ENCODE results near the gene DHRS7B.

The DHRS7B gene

DNA sequence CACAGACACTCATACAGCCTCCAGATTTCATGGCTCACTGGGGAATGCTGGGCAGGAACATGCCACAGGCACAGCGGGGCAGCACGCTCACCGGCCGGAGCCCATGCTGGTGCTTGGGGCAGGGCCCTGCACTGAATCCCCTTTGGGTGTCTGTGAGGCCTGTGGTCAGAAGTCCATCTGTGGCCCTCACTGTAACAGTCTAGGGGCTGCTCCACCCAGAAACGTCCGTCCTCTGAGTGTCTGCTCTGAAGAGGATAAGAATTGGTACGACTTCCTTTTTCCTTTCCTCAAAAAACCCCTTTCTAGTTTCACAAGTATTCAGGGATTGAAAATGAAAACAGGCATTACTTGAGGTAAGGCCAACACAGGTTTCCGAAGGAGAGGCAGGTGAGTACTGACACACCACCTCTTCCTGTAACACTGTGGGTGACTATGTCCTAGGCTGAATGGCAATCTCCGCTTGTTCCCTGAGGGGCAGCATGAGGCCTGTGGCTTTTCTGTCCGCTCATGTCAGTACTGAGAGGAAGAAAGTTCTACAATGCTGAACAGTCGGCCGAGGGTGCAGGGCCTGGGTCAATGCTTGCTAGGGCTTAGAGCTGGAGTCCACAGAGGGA is 44.7 kb downstream of the DHRS7B start:
- no peaks in the 10 kb centered on the region for H3K9me3 Mint-ChIP-seq
- H3K27me3 Mint-ChIP-seq: no peaks in the 10 kb centered on the region
- peak overlapping the region; percentile 5 to 71 for H3K4me3 Mint-ChIP-seq
- H3K36me3 Mint-ChIP-seq: peaks cover 32 to 33% of the 10 kb centered on the region in 2 donors
- peaks cover 23 to 35% of the 10 kb centered on the region in 2 donors for H3K4me1 Mint-ChIP-seq
- peak; percentile 83 to 91 for ATAC-seq (replicated peaks)
- peak overlapping the region; percentile 90 for H3K27ac Mint-ChIP-seq
- DNase-seq: peak; percentile 39

DNA sequence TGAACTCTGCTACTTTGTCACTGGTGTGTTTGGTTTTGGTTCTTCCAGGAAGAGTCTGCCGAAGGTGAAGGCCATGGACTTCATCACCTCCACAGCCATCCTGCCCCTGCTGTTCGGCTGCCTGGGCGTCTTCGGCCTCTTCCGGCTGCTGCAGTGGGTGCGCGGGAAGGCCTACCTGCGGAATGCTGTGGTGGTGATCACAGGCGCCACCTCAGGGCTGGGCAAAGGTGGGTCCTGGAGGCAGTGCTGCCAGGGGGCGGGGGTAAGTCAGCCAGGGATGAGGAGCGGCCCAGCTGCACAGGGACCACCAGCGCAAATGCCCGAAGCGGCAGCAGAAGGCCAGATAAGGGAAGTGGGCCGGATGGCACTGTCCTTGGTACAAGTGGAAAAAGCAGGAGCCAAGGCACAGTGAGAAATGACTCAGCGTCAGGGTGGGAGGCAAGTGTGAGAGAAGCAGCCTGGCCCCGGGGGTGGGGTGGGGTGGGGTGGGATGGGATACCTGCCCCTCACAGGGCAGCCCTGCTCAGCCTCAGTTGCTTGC is 45.3 kb downstream of the DHRS7B start:
- Mint-ChIP-seq H3K27me3 (no peaks in the 10 kb centered on the region), H3K4me3 (peak overlapping the region in 1 of 2 donors; percentile 71), H3K36me3 (peaks cover 32 to 36% of the 10 kb centered on the region in 2 donors), H3K27ac (peak overlapping the region; percentile 90), H3K4me1 (peaks cover 23 to 31% of the 10 kb centered on the region in 2 donors), H3K9me3 (no peaks in the 10 kb centered on the region)
- no peak for DNase-seq
- ATAC-seq (replicated peaks): no peak

- ATAC-seq (replicated peaks) (no peak), DNase-seq (no peak)
- no peak overlapping the region for H3K4me3 Mint-ChIP-seq
- H3K4me1 Mint-ChIP-seq: peaks cover 23 to 25% of the 10 kb centered on the region in 2 donors
- H3K9me3 Mint-ChIP-seq: no peaks in the 10 kb centered on the region
- peaks cover 32 to 39% of the 10 kb centered on the region in 2 donors for H3K36me3 Mint-ChIP-seq
- H3K27ac Mint-ChIP-seq: no peak overlapping the region
- H3K27me3 Mint-ChIP-seq: no peaks in the 10 kb centered on the region
Observed at GRCh38 chr17:21172846-21173245, 46.1 kb downstream of the DHRS7B start.

- no peaks in the 10 kb centered on the region for H3K9me3 Mint-ChIP-seq
- ATAC-seq (replicated peaks) (no peak), DNase-seq (no peak)
- H3K27ac Mint-ChIP-seq: no peak overlapping the region
- H3K4me3 Mint-ChIP-seq: no peak overlapping the region
- peaks cover 28 to 45% of the 10 kb centered on the region in 2 donors for H3K36me3 Mint-ChIP-seq
- no peaks in the 10 kb centered on the region for H3K27me3 Mint-ChIP-seq
- peaks cover 23 to 25% of the 10 kb centered on the region in 2 donors for H3K4me1 Mint-ChIP-seq
Observed at GRCh38 chr17:21173543-21173942, 46.8 kb downstream of the DHRS7B start.

- no peak for ATAC-seq (replicated peaks)
- Mint-ChIP-seq H3K36me3 (peaks cover 31 to 50% of the 10 kb centered on the region in 2 donors), H3K4me1 (peaks cover 23 to 25% of the 10 kb centered on the region in 2 donors), H3K9me3 (no peaks in the 10 kb centered on the region), H3K27me3 (no peaks in the 10 kb centered on the region), H3K4me3 (no peak overlapping the region), H3K27ac (no peak overlapping the region)
- DNase-seq: no peak
Observed at GRCh38 chr17:21174186-21174585, 47.4 kb downstream of the DHRS7B start.

DNA sequence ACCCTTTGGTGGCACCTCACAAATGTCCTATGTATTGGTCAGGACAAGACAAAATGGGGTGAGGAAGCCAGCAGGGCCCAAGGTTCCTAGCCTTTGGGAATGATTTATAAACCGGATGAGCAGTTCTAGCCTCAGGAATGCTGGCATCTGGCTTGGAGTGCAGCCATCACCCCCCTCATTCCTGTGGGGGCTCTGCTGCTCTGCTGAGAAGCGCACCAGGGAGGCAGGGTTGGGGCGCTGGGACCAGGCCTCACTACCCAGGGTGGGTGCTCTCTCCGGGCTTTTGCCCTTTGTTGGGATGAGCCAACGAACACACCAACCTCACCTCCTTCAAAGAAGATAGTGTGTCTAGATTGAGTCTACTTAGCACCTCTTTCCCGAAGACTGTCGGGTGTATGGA is 47.9 kb downstream of the DHRS7B start:
- no peak overlapping the region for H3K4me3 Mint-ChIP-seq
- no peak for DNase-seq
- peaks cover 31 to 54% of the 10 kb centered on the region in 2 donors for H3K36me3 Mint-ChIP-seq

DNA sequence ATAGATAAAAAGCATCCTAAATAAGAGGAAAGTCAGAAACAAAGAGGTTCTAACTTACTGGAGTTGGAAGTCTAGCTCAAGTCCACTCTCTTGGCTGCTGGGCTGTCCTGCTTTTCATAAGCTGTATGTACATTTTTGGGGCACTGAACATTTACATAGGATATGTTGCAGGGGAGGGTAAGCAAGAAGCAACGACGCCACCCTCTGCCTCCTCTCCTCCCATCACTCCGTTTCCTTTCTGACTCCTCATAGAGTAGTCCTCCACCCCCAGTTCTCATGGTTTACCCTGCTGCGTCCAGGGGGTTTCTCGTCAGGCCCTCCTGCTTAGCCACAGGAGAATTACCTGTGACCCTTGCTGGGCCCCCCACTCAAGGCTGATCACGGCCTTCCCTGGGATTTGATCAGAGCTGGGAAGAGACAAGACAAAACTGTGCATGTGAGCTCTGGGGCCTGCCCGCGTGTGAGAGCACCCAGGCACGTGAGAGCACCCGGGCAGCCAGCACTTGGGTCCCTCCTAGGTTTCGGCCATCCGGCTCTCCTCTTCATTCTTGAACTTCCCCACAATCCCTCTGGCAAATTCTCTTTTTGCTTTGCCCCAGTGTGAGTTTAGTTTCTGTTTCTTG is 50.1 kb downstream of the DHRS7B start:
- H3K36me3 Mint-ChIP-seq: peaks cover 27 to 50% of the 10 kb centered on the region in 2 donors

More for the DNA sequence above, 47.9 kb downstream of the DHRS7B start:
- Mint-ChIP-seq H3K9me3 (no peaks in the 10 kb centered on the region), H3K27ac (no peak overlapping the region), H3K4me1 (peaks cover 23 to 25% of the 10 kb centered on the region in 2 donors), H3K27me3 (no peaks in the 10 kb centered on the region)
- ATAC-seq (replicated peaks): no peak

DNA sequence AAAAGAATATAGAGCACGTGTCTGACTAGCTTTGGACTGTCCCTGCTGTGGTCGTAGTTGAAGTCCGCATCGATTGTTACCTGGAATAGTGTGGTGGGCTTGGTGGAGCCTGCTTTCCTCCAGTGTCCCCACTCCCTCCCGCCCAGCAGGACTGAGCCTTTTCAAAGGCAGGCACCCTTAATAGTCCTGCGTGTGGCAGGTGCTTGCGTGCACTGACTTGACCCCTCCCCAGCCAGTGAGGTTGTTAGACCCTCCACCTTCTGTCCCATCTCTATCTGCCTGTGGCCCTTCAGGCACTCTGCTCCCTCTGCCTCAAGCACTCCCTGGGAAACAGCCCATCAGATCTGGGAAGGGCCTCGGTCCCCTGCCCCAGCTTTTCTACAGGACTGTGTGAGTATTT is 50.6 kb downstream of the DHRS7B start:
- no peaks in the 10 kb centered on the region for H3K9me3 Mint-ChIP-seq
- no peaks in the 10 kb centered on the region for H3K27me3 Mint-ChIP-seq
- H3K4me1 Mint-ChIP-seq: peaks cover 0 to 2% of the 10 kb centered on the region in 2 donors
- no peak overlapping the region for H3K4me3 Mint-ChIP-seq
- H3K27ac Mint-ChIP-seq: no peak overlapping the region
- DNase-seq (no peak), ATAC-seq (replicated peaks) (no peak)
- H3K36me3 Mint-ChIP-seq: peaks cover 25 to 47% of the 10 kb centered on the region in 2 donors

More for the DNA sequence above, 50.1 kb downstream of the DHRS7B start:
- H3K4me1 Mint-ChIP-seq: peaks cover 3 to 5% of the 10 kb centered on the region in 2 donors
- no peaks in the 10 kb centered on the region for H3K27me3 Mint-ChIP-seq
- ATAC-seq (replicated peaks) (no peak), DNase-seq (no peak)
- H3K9me3 Mint-ChIP-seq: no peaks in the 10 kb centered on the region
- H3K27ac Mint-ChIP-seq: peak overlapping the region; percentile 47
- no peak overlapping the region for H3K4me3 Mint-ChIP-seq

DNA sequence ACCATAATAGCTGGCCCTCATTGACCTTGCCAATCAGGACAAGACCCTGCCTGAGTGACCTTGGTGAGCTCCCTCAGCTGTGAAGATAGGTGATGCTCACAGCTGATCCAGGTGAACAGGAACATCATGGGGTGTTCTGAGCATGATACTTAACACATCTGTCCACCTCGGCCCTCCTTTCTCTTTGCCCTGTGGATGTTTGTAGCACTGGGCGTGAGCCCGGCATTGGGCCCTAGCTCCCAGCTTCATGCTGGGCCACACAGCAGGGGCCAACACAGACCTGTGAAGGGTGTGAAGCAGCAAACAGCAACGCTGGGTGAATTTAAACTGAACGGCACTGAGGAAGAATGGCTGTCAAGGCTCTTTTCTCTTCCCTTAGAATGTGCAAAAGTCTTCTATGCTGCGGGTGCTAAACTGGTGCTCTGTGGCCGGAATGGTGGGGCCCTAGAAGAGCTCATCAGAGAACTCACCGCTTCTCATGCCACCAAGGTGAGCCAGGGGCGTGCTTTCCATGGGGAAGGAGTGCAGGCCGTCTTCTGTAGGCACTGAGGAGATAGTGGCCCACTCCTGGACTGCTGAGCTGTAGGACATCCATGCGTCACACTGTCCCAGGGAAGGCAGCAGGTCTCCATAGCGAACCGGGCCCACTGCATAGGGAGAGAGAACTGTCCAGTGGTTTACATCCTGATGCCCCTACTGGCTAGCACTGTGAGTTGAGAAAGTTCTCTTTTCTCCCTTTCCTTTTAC is 51.3 kb downstream of the DHRS7B start:
- Mint-ChIP-seq H3K36me3 (peaks cover 25 to 46% of the 10 kb centered on the region in 2 donors), H3K4me1 (peaks cover 0 to 2% of the 10 kb centered on the region in 2 donors)

GRCh38 chr17:21183468-21183867 is 56.7 kb downstream of the DHRS7B start:
- no peaks in the 10 kb centered on the region for H3K4me1 Mint-ChIP-seq
- no peaks in the 10 kb centered on the region for H3K9me3 Mint-ChIP-seq

More for the DNA sequence above, 51.3 kb downstream of the DHRS7B start:
- Mint-ChIP-seq H3K4me3 (no peak overlapping the region), H3K27ac (no peak overlapping the region), H3K27me3 (no peaks in the 10 kb centered on the region), H3K9me3 (no peaks in the 10 kb centered on the region)
- ATAC-seq (replicated peaks) (no peak), DNase-seq (no peak)

GRCh38 chr17:21184570-21184969 is 57.8 kb downstream of the DHRS7B start:
- no peak for ATAC-seq (replicated peaks)
- no peak overlapping the region for H3K4me3 Mint-ChIP-seq
- no peak overlapping the region for H3K27ac Mint-ChIP-seq
- H3K36me3 Mint-ChIP-seq: peaks cover 29 to 53% of the 10 kb centered on the region in 2 donors
- DNase-seq: no peak
- no peaks in the 10 kb centered on the region for H3K4me1 Mint-ChIP-seq
- no peaks in the 10 kb centered on the region for H3K9me3 Mint-ChIP-seq
- no peaks in the 10 kb centered on the region for H3K27me3 Mint-ChIP-seq

More at GRCh38 chr17:21183468-21183867, 56.7 kb downstream of the DHRS7B start:
- DNase-seq (no peak), ATAC-seq (replicated peaks) (no peak)
- Mint-ChIP-seq H3K36me3 (peaks cover 27 to 52% of the 10 kb centered on the region in 2 donors), H3K4me3 (no peak overlapping the region), H3K27me3 (no peaks in the 10 kb centered on the region), H3K27ac (peak overlapping the region; percentile 20)

DNA sequence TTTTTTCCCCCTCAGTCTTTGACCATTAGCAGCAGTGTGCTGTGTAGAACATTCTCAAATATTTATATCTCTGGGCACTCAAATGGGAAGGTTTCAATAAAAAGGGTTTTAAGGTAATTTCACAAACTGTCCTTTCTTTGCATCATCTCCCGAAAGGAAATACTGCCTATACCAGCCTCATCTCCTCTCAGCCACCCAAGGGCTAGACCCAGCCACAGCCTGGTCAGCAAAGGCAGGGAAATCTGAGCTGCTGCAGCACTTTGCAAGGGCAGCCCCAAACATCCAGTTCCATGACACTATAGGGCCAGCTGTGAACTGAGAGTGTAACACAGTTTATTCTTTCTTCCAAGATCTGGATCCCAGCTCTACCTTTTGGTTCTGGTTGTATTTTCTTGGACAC is 58.3 kb downstream of the DHRS7B start:
- no peaks in the 10 kb centered on the region for H3K27me3 Mint-ChIP-seq

DNA sequence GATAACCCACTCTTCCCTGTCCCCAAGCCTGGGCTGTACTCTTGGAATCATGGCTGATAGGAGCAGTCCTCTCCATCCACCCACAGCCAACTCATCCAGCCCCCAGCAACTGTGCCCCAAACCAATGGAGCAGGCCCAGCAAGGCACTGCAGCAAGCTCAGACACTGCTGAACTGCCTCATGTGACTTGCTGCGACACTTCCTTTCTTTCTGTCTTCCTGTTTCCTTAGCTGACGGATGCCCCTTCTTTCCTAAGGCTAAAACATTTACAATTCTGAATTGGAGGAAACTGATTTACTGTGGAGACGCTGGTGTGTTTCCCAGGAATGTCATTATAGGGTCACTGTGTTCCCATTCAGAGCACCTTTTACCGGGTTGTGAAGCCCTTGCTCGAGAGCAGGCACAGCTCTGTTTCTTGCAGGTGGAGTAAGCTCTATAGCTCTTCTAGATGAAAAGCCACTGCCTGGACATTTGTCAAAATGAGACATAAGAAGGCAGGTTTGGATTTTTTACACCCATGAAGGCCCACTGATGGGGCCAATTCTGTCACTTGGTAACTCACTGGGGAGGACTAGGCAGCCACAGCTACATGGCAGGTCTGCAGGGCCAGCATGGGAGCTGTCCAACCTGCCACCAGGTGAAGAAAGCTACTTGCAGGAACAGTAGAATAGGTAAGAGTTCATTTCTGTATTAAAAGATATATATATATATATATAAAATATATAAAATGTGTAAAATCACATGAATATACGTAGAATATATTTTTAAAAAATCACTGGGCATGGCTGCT is 59.8 kb downstream of the DHRS7B start:
- H3K9me3 Mint-ChIP-seq: no peaks in the 10 kb centered on the region
- peak overlapping the region; percentile 22 for H3K27ac Mint-ChIP-seq
- H3K4me3 Mint-ChIP-seq: no peak overlapping the region
- H3K4me1 Mint-ChIP-seq: peaks cover 0 to 2% of the 10 kb centered on the region in 2 donors
- peaks cover 40 to 61% of the 10 kb centered on the region in 2 donors for H3K36me3 Mint-ChIP-seq
- ATAC-seq (replicated peaks): no peak
- DNase-seq: no peak
- H3K27me3 Mint-ChIP-seq: no peaks in the 10 kb centered on the region

More for the DNA sequence above, 58.3 kb downstream of the DHRS7B start:
- no peak overlapping the region for H3K4me3 Mint-ChIP-seq
- DNase-seq (no peak), ATAC-seq (replicated peaks) (no peak)
- no peaks in the 10 kb centered on the region for H3K4me1 Mint-ChIP-seq
- H3K27ac Mint-ChIP-seq: no peak overlapping the region
- H3K9me3 Mint-ChIP-seq: no peaks in the 10 kb centered on the region
- H3K36me3 Mint-ChIP-seq: peaks cover 29 to 54% of the 10 kb centered on the region in 2 donors

DNA sequence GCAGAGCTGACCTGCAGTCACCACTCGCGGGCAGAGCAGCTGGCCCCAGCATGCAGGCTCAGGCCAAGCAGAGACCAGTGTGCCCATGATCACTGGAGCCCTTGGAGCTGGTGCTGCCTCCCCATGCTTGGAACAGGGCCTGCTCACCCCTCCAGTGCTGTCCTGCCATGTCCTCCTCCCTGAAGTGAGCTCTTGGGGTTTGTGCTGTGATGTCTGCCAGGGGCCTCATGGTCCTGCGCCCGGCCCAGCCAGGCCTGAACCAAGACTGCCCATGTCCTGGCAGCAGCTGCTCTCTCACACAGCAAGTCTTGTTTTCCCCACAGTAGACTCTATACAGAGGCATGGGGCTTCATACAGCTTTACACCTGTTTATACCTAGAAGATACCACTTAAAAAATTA is 62.6 kb downstream of the DHRS7B start:
- peaks cover 0 to 2% of the 10 kb centered on the region in 2 donors for H3K4me1 Mint-ChIP-seq

More for the DNA sequence above, 62.6 kb downstream of the DHRS7B start:
- H3K27ac Mint-ChIP-seq: no peak overlapping the region
- ATAC-seq (replicated peaks) (no peak), DNase-seq (no peak)
- H3K9me3 Mint-ChIP-seq: no peaks in the 10 kb centered on the region
- no peak overlapping the region for H3K4me3 Mint-ChIP-seq
- no peaks in the 10 kb centered on the region for H3K27me3 Mint-ChIP-seq
- H3K36me3 Mint-ChIP-seq: peaks cover 37 to 63% of the 10 kb centered on the region in 2 donors

Measured in stimulated activated naive B cell treated with anti-CD40 and anti-IgM and Interleukin-4, amounts not matched to agents 10 μg/mL and 1 μg/mL and 100 μg/mL, for 72 hours (primary cell).